Measurements from ENCODE around the gene HSPA1B. TPM values are rescaled to one million over a fixed set of nuclear protein-coding genes. Genes with fewer than 3 reads are reported as not detected.
A peak's percentile ranks its signal among the peaks of the same experiment; 100 is the strongest.

Gene HSPA1B
- polyA plus RNA-seq, 2 of the 4 experiments (the other 2 are of a cell fraction), result 70.6 to 125 TPM

- Histone ChIP-seq H3K4me1 (peaks cover 11% of the 10 kb centered on the region), H3K27ac (peak overlapping the region; percentile 38 to 81; a peak in 4 of 6 replicates), H3K9me3 (no peaks in the 10 kb centered on the region), H3K4me3 (peak overlapping the region; percentile 53; the same call in 1 of the 3 replicates), H3K4me2 (peak overlapping the region; percentile 88)
- FAIRE-seq (no peak), ATAC-seq (no peak), DNase-seq (ENCODE audit: low read depth in 1 of 2, low spot score in 1 of 2) (no peak)
- POLR2A ChIA-PET, result no interaction called here
- CTCF ChIA-PET, result interaction anchor here (0.7 to 2.9 kb wide), 6 partner anchors 35 to 168 kb away, joined by 3 to 36 read pairs (median 10); partner anchors contain the start of genes DDAH2, GPANK1, LY6G5C and VARS1
- TF ChIP-seq RARB (CRISPR knock-in tag; IDR thresholded peaks at IDR 0.05) (no peak), POLR2A (IDR thresholded peaks at IDR 0.05; ENCODE audit: low read length) (peak; percentile 46)
- 75% methylated on average over 15 of the region's 15 CpGs for WGBS (ENCODE audit: missing lambda C conversion rate)
Measured at GRCh38 chr6:31831350-31832215, 4.0 kb downstream of the HSPA1B start.

GRCh38 chr6:31834367-31835250 is 7.1 kb downstream of the HSPA1B start:
- CTCF ChIA-PET, result no interaction called here
- DNase-seq (ENCODE audit: low read depth in 1 of 2, low spot score in 1 of 2), result peak; percentile 77 to 89
- ATAC-seq, result peak; percentile 89 to 94
- TF ChIP-seq NFE2L2 (conservative IDR thresholded peaks at IDR 0.05; ENCODE audit: low read length) (no peak), MAFK (IDR thresholded peaks at IDR 0.05; ENCODE audit: partially characterized antibody) (no peak), JUN (IDR thresholded peaks at IDR 0.05) (peak; percentile 96 to 98), PHF8 (IDR thresholded peaks at IDR 0.05; ENCODE audit: borderline replicate concordance, low read depth) (peak; percentile 73; the same call in 1 of the 2 replicates), EHMT2 (IDR thresholded peaks at IDR 0.05; ENCODE audit: low read depth) (no peak), JUNB (IDR thresholded peaks at IDR 0.05) (no peak), RAD21 (conservative IDR thresholded peaks at IDR 0.05 in 1 of 2, IDR thresholded peaks at IDR 0.05 in 1 of 2) (no peak), CBX2 (IDR thresholded peaks at IDR 0.05; ENCODE audit: borderline replicate concordance, low read depth) (no peak), FOSL2 (IDR thresholded peaks at IDR 0.05) (no peak), FOSL2 (CRISPR knock-in tag; IDR thresholded peaks at IDR 0.05) (no peak), MAX (IDR thresholded peaks at IDR 0.05) (peak; percentile 78), HOXB13 (CRISPR knock-in tag; IDR thresholded peaks at IDR 0.05; ENCODE audit: low read depth) (no peak), TP53 (CRISPR knock-in tag; IDR thresholded peaks at IDR 0.05) (peak; percentile 14; the same call in 1 of the 2 replicates), CHD4 (IDR thresholded peaks at IDR 0.05; ENCODE audit: borderline replicate concordance) (no peak), CEBPB (IDR thresholded peaks at IDR 0.05) (peak in 1 of 2 experiments; percentile 27; a peak in 1 of 4 replicates), RNF2 (IDR thresholded peaks at IDR 0.05; ENCODE audit: borderline replicate concordance, low read depth) (no peak), POLR2AphosphoS2 (conservative IDR thresholded peaks at IDR 0.05; ENCODE audit: low read length) (no peak), KDM1A (IDR thresholded peaks at IDR 0.05; ENCODE audit: low read depth) (no peak), POLR2A (IDR thresholded peaks at IDR 0.05; ENCODE audit: low read length) (peak; percentile 95), BCL3 (IDR thresholded peaks at IDR 0.05) (peak; percentile 97), HOXB5 (CRISPR knock-in tag; IDR thresholded peaks at IDR 0.05) (no peak), RARB (CRISPR knock-in tag; IDR thresholded peaks at IDR 0.05) (0 out of 2 replicates have a peak, but pooled peaks have one; percentile 37), SREBF2 (IDR thresholded peaks at IDR 0.05) (no peak), ZC3H11A (IDR thresholded peaks at IDR 0.05) (no peak)
- TF ChIP-seq, protein P1, sequence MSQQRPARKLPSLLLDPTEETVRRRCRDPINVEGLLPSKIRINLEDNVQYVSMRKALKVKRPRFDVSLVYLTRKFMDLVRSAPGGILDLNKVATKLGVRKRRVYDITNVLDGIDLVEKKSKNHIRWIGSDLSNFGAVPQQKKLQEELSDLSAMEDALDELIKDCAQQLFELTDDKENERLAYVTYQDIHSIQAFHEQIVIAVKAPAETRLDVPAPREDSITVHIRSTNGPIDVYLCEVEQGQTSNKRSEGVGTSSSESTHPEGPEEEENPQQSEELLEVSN (IDR thresholded peaks at IDR 0.05; ENCODE audit: borderline replicate concordance, low read depth), result peak; percentile 90
- TF ChIP-seq, protein P2, sequence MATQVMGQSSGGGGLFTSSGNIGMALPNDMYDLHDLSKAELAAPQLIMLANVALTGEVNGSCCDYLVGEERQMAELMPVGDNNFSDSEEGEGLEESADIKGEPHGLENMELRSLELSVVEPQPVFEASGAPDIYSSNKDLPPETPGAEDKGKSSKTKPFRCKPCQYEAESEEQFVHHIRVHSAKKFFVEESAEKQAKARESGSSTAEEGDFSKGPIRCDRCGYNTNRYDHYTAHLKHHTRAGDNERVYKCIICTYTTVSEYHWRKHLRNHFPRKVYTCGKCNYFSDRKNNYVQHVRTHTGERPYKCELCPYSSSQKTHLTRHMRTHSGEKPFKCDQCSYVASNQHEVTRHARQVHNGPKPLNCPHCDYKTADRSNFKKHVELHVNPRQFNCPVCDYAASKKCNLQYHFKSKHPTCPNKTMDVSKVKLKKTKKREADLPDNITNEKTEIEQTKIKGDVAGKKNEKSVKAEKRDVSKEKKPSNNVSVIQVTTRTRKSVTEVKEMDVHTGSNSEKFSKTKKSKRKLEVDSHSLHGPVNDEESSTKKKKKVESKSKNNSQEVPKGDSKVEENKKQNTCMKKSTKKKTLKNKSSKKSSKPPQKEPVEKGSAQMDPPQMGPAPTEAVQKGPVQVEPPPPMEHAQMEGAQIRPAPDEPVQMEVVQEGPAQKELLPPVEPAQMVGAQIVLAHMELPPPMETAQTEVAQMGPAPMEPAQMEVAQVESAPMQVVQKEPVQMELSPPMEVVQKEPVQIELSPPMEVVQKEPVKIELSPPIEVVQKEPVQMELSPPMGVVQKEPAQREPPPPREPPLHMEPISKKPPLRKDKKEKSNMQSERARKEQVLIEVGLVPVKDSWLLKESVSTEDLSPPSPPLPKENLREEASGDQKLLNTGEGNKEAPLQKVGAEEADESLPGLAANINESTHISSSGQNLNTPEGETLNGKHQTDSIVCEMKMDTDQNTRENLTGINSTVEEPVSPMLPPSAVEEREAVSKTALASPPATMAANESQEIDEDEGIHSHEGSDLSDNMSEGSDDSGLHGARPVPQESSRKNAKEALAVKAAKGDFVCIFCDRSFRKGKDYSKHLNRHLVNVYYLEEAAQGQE (IDR thresholded peaks at IDR 0.05), result no peak; the same call in 1 of the 2 replicates
- TF ChIP-seq, protein P3, sequence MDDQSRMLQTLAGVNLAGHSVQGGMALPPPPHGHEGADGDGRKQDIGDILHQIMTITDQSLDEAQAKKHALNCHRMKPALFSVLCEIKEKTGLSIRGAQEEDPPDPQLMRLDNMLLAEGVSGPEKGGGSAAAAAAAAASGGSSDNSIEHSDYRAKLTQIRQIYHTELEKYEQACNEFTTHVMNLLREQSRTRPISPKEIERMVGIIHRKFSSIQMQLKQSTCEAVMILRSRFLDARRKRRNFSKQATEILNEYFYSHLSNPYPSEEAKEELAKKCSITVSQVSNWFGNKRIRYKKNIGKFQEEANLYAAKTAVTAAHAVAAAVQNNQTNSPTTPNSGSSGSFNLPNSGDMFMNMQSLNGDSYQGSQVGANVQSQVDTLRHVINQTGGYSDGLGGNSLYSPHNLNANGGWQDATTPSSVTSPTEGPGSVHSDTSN (IDR thresholded peaks at IDR 0.05), result no peak; the same call in 1 of the 2 replicates
- peak overlapping the region; percentile 99 to 100 for H3K27ac ChIP-seq
- 2% methylated on average over 41 of the region's 59 CpGs for WGBS (ENCODE audit: missing lambda C conversion rate)
- H3K4me3 ChIP-seq, result peak overlapping the region; percentile 99
- H3K4me2 ChIP-seq, result peak overlapping the region; percentile 99
- no peak for FAIRE-seq
- POLR2A ChIA-PET, result interaction anchor here (0.6 to 2.0 kb wide), 8 partner anchors 12 to 64 kb away, joined by 3 to 8 read pairs (median 4); partner anchors contain the start of genes HSPA1A, HSPA1L and NEU1
- H3K9me3 ChIP-seq, result no peaks in the 10 kb centered on the region
- peaks cover 31% of the 10 kb centered on the region for H3K4me1 ChIP-seq

All from A549 (cell line).